ENCODE results near the gene KLHL29.
A peak's percentile ranks its signal among the peaks of the same experiment; 100 is the strongest.

Gene KLHL29

DNA sequence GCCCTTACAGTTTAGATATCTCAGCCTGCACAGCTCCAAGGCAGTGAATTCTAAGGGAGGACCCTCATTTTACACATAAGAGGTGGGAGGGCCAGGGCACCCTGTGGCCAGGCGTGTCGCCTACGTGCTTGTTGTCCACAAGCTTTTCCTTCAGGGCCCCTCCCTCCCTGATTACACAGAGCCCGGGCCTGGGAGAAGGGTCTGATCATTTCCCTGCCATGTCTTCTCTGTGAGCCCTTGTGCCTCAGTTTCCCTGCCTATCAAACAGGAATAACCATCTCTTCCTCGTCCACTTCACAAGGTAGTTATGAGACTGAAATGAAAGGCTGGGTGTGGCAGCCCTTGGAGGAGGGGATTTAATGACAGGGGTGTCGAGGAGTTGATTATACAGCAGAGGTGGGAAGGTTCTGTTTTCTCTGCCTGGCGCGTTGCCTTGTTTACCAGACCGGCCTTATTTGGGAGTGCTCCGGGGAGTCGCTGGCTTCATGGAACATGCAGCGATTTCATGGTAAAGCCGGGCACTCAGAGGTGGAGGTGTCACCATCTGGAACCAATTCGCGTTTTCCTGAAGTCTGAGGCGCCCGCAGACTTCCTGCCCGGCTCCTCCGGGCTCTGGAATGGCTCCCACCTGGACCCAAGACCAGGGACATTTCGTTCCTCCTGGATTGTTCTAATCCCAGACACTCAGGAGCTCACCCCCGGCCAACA lies 208.9 kb downstream of the KLHL29 start:
- DNase-seq (ENCODE audit: low read depth in 2 of 2) = no peak

DNA sequence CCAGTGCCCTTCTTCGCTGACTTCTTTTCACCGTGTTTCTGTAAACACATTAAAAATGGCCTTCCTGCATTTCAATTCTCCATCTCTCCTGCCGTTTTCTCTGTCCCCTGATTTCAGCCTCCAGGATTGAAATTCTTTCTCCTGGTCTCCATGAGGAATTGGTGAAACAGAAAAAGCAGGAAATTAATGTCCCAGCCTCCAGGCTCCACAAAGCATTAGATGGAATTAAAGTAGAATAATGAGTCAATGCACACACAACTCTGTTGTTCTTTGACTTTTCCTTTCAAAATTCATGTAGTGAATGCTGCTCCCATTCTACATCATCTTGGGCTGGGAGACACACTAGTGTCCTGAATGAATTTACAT lies 209.5 kb downstream of the KLHL29 start:
- DNase-seq (ENCODE audit: low read depth in 2 of 2) = no peak

DNA sequence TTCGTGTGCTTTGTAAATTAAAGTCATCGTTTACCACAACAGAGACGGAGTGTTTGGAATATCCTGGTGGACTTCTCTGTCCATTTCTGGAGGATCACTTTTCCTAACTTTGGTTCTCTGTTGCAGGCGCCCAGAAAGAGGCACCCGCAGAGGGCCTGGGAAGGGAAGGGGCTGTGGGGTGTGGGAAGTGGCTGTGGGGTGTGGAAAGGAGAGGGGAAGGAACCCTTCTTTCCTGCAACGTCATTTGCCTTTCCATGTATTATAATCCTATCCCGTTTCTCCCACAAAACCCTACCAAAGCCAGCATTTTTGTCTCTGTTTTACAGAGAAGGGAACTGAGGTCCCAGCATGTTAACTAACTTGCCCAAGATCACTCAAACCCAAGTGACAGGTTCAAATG lies 210.0 kb downstream of the KLHL29 start:
- no peak for DNase-seq (ENCODE audit: low read depth in 2 of 2)

DNA sequence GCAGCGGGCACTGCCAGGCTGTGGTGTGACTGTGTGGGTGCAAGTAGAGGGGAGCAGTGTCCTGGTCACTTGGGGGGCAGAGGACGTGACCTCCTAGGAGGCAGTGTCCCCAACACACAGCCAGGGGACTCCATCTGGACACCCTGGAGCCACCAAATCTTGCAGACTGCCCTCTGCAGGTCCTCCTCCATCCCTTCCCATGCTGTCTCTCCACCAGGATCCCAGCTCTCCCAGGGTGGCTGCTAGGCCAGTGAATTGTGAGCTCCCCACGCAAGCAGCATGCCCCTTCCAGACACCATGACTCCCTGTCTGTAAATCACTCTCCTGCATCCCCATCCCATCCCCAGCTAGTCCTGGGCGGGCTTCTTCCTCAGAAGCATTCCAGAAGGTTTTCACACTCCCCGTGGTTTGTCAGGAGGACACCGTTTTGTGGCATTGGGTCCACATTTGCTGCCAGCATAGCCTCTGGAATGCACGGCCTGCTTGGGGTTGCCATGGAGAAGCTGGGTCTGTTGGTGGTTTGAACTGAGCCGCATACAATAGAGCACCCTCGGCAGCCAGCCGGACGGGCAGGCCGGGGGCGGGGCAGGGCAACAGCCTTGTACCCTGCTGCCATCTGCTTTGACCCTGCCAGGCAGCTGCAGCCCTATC lies 210.7 kb downstream of the KLHL29 start:
- DNase-seq (ENCODE audit: low read depth in 2 of 2) = peak; percentile 48 to 50

DNA sequence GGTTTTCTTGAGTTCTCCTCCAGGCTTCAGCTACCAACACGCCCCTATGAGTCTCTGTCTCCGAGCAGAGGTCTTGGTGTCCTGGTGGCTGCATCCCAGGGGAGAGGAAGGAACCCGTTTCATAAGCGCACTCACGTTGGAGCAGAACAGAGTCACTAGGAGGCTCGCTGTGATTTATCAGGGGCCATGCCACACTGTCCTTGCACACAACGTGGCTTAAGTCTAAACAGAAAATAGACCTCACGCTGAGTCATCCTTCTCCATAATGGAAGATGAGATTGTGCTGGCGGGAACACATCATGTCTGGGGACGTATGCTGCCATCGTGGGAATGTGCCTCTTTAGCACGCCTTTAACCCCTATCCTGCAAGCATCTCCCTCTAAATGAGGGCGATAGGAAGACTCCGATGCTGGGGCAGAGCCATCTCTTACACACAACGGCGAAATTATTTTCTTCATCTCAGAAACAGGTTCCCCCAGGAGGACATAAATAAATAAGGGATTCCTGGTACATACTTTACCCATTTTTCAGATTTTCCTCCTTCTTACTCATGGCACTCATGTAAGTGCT lies 211.4 kb downstream of the KLHL29 start:
- DNase-seq (ENCODE audit: low read depth in 2 of 2) = no peak

DNA sequence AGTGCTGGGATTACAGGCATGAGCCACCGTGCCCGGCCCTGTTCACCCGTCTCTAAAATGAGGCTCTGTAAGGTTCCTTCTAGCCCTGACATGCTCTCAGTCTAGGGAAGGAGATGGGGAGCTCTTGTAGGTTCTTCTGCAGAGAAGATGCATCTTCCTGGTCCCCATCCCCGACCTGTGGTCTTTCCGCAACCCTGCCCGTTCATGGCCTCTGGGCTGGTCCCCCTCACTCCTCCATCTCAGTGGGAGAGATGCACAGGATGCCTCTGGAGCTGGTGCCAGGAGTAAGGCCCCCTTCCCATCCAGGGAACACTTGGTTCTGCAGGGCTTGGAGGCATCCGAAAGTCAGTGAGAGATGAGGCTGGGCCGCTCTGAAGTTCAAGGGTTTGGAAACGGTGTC lies 212.7 kb downstream of the KLHL29 start:
- no peak for DNase-seq (ENCODE audit: low read depth in 2 of 2)

DNA sequence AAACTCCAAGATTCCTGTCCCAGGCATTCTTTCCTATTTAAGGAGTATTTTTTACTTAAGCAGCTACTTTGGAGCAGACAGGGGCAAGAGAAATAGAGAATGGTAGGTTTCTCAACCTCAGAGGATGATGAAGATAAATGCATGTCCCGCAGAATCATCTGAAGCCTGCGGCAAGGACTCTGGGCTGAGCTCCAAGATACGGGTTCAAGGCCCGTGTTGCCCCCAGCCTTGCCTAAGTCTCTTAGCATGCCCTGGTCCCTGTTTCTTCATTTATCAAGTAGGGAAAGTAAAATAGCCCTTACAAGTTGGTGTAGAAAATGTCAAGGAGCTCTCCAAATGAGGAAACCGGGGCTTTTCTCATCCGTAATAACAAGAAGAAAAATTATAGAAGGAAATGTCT lies 214.0 kb downstream of the KLHL29 start:
- DNase-seq (ENCODE audit: low read depth in 2 of 2) = no peak

DNA sequence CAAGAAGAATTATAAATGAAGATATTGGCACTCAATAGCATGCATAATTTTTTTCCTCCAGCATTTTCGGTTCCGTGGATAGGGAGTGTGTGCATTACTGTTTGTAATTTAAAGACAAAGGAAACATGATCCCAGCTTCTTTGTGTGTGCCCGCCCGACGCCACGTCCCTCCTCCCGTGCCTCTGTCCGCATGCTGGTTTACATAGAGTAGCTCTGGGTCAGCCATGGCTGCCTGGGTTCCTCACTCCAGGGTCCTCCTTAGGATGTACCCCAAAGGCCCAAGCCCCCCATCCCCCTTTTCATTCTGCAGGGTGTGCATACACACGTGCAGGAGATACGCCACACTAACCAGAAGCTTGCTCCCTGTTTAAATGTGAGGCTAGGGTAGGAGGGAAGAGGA lies 214.7 kb downstream of the KLHL29 start:
- no peak for DNase-seq (ENCODE audit: low read depth in 2 of 2)

DNA sequence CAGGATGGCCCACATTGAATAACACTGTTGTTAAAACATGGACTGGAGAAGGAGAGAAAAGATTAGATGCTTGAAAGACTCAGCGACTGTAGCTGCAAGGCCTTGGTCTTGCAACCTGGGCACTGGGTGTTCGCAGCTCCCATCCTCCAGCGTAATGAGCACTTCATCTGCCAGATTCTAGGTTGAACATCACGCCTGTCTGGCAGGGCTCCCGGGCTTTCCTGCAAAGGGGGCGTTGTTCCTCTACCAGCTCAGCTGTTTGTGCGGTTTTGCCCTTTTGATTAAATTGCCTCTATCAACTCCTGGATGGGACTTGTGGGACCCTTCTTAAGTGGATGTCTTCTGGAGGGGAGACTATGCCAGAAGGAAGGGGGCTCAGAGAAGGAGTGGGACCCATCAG lies 215.4 kb downstream of the KLHL29 start:
- no peak for DNase-seq (ENCODE audit: low read depth in 2 of 2)

DNA sequence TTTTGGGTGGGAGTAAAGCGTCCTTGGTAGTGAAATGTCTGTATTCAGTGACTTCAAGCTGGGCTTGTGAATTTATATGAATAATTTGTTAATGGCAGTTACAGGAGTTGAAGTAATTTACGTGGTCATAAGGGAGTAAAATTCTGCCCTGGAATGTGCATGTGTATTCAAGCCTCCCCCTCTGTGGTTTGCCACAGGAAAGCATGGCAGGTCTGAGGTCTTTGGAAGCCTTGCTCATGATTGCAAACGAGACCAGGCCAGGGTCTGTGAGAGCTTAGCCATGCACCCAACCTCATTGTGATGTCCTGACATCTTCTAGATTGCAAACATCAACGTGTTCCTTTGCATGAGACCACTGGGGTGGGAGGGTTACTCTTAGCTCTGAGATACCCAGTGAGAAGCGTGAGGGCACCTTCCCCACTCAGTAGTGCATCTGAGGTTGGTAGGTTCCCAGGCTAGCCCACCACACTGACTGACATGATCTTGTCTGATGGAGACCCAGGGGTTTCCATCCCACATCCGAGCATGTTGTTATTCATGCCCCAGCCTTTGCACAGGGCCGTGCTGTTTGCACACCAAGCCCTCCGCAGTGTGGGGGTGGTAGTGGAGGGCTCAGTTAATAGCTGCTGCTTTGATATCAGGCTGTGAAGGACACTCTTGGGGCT lies 216.5 kb downstream of the KLHL29 start:
- DNase-seq (ENCODE audit: low read depth in 2 of 2) = no peak

DNA sequence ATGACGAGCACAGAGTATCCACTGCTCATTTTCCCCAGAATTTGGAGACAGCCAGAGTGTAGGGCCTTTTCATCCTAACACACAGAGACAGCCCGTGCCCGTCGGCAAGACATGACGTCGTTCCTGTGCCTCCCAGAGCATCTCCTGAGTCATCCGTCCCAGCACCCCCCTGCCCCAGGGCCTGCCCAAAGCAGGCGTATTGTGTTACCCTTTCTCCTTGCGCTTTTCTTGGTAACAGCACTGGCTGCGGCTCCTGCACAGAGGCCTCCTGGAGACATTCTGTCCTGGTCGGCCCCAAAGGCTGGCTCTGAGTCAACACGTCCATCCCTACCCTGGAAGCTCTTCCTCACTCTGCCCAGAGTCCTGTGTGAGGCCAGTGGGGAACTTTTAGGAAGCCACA lies 217.1 kb downstream of the KLHL29 start:
- peak in 1 of 2 experiments; percentile 50 for DNase-seq (ENCODE audit: low read depth in 2 of 2)

DNA sequence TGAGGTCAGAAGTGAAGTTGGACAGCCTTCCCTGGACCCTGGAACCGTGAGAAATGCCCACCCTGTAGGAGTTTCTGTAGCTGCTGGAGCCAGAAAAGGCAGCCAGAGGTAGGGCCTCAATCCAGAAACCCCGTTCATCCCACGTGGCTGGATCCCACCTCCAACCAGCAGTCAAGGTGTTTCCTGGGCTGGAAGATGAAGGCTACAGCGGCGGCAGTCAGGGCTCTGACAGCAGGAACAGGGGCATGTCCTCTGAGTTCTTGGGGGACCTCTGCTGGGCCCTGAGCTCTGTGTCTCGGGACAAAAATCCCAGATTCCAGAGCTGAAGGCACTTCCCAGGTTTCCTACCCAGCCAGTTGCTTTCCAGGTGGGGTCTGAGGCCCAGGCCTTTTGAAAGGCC lies 218.2 kb downstream of the KLHL29 start:
- DNase-seq (ENCODE audit: low read depth in 2 of 2) = no peak

DNA sequence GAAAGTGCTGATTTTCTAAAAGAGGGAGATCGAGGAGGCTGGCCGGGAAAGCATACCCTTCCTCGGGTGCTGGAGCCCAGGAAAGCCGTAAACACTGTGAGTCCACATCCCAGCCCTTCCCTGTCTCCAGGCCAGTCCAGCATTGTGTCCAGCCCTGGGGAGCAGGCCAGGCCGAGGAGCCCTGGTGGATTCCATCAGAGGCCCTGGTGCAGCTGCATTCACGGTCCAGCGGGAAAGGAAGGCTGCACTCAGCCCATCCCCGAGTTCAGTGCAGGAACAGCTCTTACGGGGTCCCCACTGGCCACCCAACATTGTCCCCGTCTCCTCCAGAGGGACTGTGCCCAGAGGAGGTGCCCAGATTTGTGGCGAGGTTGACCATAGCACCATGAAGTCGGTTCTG lies 218.6 kb downstream of the KLHL29 start:
- DNase-seq (ENCODE audit: low read depth in 2 of 2) = no peak

DNA sequence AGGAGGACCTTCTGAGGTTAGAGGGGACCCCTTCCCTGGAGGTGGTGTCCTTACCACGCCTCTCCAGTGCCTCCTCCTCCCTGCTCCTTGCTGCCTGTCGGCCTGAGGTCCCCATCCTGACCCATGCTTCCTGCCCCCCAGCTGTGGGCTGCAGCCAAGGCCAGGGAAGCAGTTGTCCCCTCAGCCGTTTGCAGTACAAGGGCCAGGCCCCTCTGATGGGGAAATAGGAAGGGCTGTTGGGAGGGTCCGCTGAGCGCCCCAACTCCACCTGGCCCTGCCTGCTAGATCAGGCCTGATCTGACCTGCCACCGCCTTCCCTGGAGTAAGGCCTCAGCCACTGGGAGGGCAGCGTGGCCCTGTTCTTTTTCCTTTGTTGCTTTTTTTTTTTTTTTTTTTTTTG lies 219.8 kb downstream of the KLHL29 start:
- DNase-seq (ENCODE audit: low read depth in 2 of 2) = no peak

DNA sequence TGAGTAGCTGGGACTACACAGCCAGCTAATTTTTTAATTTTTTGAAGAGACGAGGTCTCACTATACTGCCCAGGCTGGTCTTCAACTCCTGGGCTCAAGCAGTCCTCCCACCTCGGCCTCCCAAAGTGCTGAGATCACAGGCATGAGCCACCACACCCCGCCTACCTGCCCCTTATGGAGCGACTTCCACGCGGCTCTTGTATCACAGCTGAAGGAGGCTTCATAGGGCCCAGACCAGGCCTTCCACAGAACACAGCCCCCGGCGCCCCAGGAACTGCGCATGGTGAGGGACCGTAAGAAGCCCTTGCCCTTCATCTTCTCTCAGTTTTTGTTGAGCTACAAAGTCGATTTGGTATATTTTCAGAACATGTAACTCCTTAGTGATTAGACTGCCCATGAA lies 220.3 kb downstream of the KLHL29 start:
- DNase-seq (ENCODE audit: low read depth in 2 of 2) = no peak

DNA sequence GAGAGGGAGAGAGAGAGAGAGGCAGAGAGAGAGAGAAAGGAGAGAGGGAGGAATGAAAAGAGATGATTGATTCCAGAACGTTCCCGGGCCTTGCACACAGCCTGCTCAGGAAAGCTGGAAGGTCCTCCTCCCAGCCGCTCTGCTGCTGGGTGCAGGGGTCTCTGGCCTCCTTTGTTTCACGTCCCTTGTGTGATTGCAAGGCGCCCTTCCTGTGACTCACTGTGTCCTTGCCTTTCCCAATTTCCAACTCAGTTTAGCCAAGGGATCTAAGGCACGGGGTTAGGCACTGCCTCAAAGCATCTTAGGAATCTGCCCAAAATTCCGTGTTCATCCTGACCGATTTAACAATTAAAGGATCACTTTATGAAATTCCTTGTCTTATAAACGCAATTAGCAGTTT lies 221.2 kb downstream of the KLHL29 start:
- no peak for DNase-seq (ENCODE audit: low read depth in 2 of 2)

DNA sequence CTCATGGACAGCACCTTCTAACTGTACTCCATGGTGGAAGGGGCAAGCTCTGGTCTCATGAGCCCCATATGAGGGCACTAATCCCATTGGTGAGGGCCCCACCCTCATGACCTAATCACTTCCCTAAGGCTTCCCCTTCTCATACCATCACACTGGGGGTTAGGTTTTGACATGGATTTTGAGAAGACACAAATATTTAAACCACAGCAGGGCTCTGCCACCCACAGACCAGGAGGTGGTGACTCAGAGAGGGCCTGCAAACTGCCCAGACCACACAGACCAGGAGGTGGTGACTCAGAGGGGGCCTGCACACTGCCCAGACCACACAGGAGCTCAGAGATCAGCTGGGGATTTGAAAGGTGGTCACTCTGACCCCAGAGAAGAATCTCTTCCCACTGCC lies 222.0 kb downstream of the KLHL29 start:
- no peak for DNase-seq (ENCODE audit: low read depth in 2 of 2)

DNA sequence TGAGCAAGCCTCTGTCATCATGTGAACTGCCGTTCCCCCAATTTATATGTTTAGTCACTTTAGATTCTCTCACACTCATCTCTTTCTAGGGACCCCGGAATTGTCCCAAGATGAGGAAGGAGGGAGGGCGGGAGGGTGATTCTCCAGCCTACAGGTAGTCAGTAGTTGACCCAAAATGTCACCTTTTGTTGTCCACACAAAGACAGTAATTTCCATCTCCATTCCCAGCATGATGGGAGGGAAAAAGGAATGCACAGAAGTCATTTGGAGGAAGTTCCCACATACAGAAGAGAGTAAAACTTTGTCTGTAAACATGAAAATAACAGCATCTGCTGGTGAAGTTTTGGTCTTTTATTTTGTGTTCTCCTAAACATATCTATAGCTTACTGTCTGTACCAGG lies 222.9 kb downstream of the KLHL29 start:
- no peak for DNase-seq (ENCODE audit: low read depth in 2 of 2)

DNA sequence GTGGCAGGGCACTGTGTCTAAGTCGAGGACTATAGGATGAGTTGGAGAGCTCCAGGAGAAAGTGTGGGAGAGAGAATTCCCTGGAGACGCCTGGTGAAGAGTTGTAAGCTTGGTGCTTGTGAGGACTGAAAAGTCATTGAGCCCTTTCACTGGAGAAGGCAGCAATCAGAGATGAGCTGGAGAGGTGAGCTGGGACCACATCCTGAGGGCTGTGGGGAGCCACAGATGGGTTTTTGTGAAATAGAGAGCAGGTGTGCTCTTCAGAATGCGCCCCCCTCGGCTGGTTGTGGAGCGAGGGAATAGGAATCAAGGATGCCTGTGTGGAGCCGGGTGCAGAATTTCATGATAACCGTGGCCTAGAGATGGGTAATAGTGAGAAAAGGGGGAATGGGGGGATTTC lies 224.3 kb downstream of the KLHL29 start:
- DNase-seq (ENCODE audit: low read depth in 2 of 2) = no peak

DNA sequence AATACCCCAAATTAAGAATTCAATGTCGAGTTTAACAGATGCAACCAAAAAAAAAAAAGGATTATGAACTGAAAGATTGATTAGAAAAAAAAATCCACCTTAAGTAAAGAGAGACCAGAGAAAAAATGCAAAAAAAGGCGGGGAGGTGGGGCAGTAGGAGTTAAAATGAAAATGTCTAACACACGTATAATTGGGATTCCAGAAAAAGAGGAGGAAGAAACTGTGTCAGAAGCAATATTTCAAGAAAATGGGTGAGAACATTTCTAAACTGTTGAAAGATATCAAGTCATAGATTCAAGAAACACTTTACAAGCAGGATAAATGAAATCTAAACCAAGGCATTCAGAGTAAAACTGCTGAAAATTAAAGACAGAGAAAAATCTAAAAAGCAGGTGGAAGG lies 226.9 kb downstream of the KLHL29 start:
- no peak for DNase-seq (ENCODE audit: low read depth in 2 of 2)

DNA sequence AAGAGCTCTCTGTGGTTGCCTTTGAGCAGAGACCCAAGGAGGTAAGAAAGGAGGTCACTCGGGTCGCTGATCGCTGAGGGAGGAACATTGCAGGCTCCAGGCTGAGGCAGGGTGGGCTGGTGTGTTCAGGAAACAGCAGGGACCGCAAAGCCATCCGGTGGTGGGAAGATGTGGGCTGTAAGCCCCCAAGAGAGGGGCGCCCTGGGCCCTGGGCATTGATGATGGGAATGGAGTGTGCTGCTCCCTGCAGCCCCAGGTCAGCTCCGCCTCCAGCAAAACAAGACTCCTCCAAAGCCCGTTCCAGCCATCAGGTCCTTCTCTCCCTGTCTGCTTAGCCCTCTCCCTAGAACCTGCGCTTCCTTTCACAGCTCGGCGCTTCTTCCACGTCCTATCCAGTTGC lies 229.7 kb downstream of the KLHL29 start:
- no peak for DNase-seq (ENCODE audit: low read depth in 2 of 2)

DNA sequence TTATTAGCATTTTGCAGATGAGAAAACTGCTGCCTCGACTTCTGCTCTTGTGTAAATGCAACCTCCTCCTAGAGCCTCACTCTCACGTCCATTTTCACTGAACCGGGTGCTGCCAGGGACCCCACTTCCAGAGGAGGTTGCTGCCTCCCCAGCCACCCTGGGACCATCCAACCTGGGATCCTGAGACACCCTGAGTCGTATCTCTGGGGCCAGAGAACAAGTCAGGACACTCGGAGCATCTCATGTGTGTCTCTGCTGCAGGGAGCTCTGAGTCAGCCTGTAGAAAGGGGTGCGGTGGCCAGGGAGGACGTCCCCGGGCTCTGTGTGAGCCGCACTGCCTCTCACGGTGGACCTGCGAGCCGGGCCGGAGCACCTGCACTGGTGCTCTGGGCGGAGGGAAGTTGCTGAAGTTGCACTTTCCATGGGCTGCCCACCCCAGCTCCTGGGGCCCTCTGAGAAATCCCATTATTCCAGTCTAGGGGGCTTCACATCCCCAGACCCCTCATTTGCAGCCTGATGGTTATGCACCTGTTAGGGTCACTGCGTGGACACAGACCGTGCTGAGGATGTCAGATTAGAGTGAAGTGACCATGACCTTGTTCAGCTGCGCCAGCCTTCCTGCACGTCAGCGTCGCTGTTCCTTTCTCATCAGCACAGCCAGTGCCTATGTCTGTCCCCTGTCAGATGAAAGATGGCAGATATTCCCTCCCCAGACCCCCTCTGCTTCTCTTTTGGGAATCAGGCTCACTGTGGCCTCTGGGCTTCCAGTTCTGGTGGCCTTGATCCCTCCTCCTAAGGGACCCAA lies 230.4 kb downstream of the KLHL29 start:
- DNase-seq (ENCODE audit: low read depth in 2 of 2) = no peak
